HepG2 (cell line): Measurements from ENCODE around the gene P4HB. TPM values are rescaled to one million over a fixed set of nuclear protein-coding genes. Genes with fewer than 3 reads are reported as not detected.

Experiments used
- ADNP ChIP-seq: sonication (generic); formaldehyde crosslinking; IDR thresholded peaks from 2 replicates; pipeline ENCODE4 v1.4.0; 2020; ENCODE audit warnings: missing genetic modification reagents
- BRCA1 ChIP-seq: sonication (generic); formaldehyde crosslinking; IDR thresholded peaks from 2 replicates; pipeline ENCODE4 v1.4.0; 2020; ENCODE audit warnings: missing genetic modification reagents
- PAXIP1 ChIP-seq: sonication (generic); formaldehyde crosslinking; conservative IDR thresholded peaks from 2 replicates; pipeline ENCODE4 v1.4.0; 2020; ENCODE audit warnings: mild to moderate bottlenecking, missing genetic modification reagents, moderate library complexity
- PHB2 ChIP-seq: fragments of 450-650 bp; IDR thresholded peaks from 2 replicates; pipeline ENCODE4 v1.6.1; 2018; ENCODE audit not compliant: partially characterized antibody
- POGK ChIP-seq: sonication (generic); formaldehyde crosslinking; conservative IDR thresholded peaks from 2 replicates; pipeline ENCODE4 v1.8.0; 2022; ENCODE audit warnings: mild to moderate bottlenecking, moderate library complexity, missing genetic modification reagents
- SAFB2 ChIP-seq: sonication (generic); formaldehyde crosslinking; IDR thresholded peaks from 2 replicates; pipeline ENCODE4 v1.5.1; 2020; ENCODE audit warnings: missing genetic modification reagents, low read depth, mild to moderate bottlenecking, borderline replicate concordance
- SMAD9 ChIP-seq: sonication (generic); formaldehyde crosslinking; IDR thresholded peaks from 2 replicates; pipeline ENCODE4 v1.5.1; 2020; ENCODE audit warnings: mild to moderate bottlenecking, missing genetic modification reagents
- THAP11 ChIP-seq: IDR thresholded peaks from 2 replicates; pipeline ENCODE4 v1.6.1; 2016; ENCODE audit warnings: missing biosample characterization, missing genetic modification reagents
- ZNF260 ChIP-seq: sonication (generic); formaldehyde crosslinking; IDR thresholded peaks from 2 replicates; pipeline ENCODE4 v1.4.0; 2020; ENCODE audit warnings: missing genetic modification reagents, low read depth, mild to moderate bottlenecking, borderline replicate concordance
- polyA plus RNA-seq, 8 experiments: library from polyadenylated mRNA; depleted of rRNA in 3 of 8; stranded (reverse) in 7 of 8; unstranded in 1 of 8; fragments of >200 nt; fragmentation: Illumina TruSeq in 4 of 8; extraction: Trizol in 4 of 8; gene quantifications; 2 replicates each; pipeline versions ENCODE4 v1.2.1 to v1.2.3, GENCODE V29; 2011 to 2016; ENCODE audit warnings: low read depth in 4 of 8, missing spikeins in 1 of 8, mixed read lengths in 1 of 8; ENCODE audit not compliant: insufficient read depth in 1 of 8
- total RNA-seq, 5 experiments: library from RNA; depleted of rRNA; stranded (reverse); fragments of >200 nt; fragmentation: Illumina TruSeq; extraction: Trizol; gene quantifications; 2 replicates each; pipeline ENCODE4 v1.2.3, GENCODE V29; 2016; ENCODE audit warnings: low read depth in 1 of 5
- TF ChIP-seq, protein P1 (sequence below): sonication (generic); formaldehyde crosslinking; IDR thresholded peaks from 2 replicates; pipeline ENCODE4 v1.9.0; 2021; ENCODE audit warnings: mild to moderate bottlenecking, missing genetic modification reagents

The P4HB gene
- total and polyA plus RNA-seq, 2 of the 13 experiments (the other 11 are each of a cell fraction or from before 2014, with no cell fraction given): 185 to 782 TPM

DNA sequence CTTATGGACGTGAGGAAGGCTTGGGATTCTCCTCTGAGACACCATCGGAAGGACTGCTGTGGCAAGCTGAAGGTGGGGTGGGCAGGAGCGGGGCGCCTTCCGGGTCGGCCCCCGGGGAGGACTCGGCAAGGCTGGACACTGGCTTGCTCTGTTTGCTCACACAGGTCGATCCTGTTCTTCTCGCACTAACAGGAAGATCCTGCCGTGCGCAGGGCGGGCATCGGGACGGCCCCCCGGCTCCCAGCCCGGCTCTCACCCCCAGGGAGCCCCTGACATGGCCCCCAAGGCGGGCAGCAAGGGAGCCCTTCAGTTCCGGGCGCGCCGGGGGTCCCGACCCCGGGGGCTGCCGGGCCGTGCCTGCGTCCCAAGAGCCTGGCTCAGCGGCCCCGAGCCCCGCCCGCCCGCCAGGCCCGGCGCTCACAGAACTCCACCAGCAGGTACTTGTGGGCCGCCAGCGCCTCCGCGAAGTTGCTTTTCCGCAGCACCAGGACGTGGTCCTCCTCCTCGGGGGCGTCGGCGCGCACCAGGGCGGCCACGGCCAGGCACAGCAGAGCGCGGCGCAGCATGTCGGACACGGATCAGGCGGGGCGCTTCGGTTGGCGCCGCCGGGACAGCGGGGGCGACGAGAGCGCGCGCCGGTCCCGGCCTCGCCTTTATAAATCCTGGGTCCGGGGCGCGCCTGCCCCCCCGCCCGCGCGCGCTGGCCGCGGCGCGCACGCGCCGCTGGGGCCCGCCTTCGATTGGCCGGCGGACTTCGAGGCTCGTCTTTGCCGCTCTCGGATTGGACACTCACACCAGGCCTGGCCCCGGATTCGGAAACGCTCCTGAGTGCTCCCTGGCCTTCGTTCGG is at the start of gene P4HB (continued):
- peak; percentile 82 for TF ChIP-seq POGK (CRISPR knock-in tag)
- TF ChIP-seq SMAD9 (CRISPR knock-in tag): 0 out of 2 replicates have a peak, but pooled peaks have one; percentile 37
- peak; percentile 33; the same call in 1 of the 2 replicates for TF ChIP-seq SAFB2 (CRISPR knock-in tag)
- TF ChIP-seq THAP11 (CRISPR knock-in tag): no peak
- no peak; the same call in 1 of the 2 replicates for TF ChIP-seq PAXIP1 (CRISPR knock-in tag)
- TF ChIP-seq, protein P1, sequence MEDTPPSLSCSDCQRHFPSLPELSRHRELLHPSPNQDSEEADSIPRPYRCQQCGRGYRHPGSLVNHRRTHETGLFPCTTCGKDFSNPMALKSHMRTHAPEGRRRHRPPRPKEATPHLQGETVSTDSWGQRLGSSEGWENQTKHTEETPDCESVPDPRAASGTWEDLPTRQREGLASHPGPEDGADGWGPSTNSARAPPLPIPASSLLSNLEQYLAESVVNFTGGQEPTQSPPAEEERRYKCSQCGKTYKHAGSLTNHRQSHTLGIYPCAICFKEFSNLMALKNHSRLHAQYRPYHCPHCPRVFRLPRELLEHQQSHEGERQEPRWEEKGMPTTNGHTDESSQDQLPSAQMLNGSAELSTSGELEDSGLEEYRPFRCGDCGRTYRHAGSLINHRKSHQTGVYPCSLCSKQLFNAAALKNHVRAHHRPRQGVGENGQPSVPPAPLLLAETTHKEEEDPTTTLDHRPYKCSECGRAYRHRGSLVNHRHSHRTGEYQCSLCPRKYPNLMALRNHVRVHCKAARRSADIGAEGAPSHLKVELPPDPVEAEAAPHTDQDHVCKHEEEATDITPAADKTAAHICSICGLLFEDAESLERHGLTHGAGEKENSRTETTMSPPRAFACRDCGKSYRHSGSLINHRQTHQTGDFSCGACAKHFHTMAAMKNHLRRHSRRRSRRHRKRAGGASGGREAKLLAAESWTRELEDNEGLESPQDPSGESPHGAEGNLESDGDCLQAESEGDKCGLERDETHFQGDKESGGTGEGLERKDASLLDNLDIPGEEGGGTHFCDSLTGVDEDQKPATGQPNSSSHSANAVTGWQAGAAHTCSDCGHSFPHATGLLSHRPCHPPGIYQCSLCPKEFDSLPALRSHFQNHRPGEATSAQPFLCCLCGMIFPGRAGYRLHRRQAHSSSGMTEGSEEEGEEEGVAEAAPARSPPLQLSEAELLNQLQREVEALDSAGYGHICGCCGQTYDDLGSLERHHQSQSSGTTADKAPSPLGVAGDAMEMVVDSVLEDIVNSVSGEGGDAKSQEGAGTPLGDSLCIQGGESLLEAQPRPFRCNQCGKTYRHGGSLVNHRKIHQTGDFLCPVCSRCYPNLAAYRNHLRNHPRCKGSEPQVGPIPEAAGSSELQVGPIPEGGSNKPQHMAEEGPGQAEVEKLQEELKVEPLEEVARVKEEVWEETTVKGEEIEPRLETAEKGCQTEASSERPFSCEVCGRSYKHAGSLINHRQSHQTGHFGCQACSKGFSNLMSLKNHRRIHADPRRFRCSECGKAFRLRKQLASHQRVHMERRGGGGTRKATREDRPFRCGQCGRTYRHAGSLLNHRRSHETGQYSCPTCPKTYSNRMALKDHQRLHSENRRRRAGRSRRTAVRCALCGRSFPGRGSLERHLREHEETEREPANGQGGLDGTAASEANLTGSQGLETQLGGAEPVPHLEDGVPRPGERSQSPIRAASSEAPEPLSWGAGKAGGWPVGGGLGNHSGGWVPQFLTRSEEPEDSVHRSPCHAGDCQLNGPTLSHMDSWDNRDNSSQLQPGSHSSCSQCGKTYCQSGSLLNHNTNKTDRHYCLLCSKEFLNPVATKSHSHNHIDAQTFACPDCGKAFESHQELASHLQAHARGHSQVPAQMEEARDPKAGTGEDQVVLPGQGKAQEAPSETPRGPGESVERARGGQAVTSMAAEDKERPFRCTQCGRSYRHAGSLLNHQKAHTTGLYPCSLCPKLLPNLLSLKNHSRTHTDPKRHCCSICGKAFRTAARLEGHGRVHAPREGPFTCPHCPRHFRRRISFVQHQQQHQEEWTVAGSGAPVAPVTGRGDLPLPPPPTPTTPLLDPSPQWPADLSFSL (CRISPR knock-in tag): no peak
- no peak for TF ChIP-seq ADNP (CRISPR knock-in tag)
- no peak for TF ChIP-seq PHB2
- no peak for TF ChIP-seq BRCA1 (CRISPR knock-in tag)
- TF ChIP-seq ZNF260 (CRISPR knock-in tag): no peak
